Pons (tissue), 1 donor: ENCODE results near the gene DOK3.

Experiments used
- DNase-seq: peaks from one replicate; pipeline ENCODE4 v3.0.0-alpha.2; 2016; ENCODE audit warnings: low spot score

DOK3 gene

DNA sequence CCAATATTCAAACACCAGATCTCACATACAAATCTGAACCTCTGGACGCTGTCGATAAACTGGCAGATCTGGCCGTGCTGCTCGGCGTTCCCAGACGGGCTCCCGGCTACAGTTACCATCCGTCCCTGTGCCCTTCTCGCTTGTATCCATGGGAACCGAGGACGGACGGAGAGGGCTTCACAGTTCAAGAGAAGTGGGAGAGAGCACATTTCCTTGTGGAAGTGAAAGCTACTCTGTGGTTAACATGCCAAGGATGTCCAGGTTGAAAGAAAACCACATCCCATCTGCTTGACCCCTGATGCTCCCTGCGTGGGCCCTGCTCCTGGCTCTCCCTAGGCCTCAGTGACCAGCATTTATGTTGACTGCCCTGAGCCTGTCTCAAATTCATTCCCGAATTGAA, 29.9 kb downstream of the DOK3 start:
- no peak for DNase-seq

DNA sequence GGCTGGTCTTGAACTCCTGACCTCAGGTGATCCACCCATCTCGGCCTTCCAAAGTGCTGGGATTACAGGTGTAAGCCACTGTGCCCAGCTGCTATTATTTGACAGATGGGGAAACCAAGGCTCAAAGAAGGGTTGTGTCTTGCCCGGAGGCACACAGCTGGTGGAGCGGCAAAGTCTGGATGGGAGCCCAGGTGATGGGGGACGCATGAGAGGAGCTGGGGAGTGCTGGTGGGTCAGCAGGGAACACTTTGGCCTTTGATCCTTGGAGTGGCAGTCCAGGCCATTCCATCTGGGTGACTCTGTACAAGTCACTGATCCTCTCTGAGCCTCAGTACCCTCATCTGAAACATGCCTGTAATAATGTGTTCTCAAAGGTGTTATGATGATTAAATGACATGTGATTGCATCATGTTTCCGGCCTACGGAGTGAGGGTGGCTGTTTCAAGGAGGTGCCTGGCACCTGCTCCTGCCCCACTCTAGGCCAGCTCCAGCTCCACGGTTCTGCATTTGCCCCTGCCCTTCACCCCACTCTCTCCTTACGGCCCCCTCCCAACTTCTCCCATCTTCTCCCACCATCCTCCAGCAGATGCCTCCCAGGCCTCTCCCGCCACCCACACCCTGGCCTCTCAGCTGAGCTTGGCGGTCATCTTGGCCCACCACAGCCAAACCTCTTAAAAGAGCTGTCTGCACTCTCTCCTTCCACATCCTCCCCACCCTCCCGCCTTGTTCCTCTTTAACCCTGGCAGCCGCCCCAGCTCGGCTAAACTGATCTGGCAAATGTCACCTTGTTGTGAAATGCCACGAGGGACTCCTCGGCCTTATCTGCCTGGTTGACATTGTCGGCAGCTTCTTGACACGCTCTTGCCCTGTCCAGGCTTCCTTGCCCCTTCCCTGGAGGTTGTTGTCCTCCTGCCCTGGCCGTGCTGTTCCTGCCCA, 30.6 kb downstream of the DOK3 start:
- peak; percentile 55 for DNase-seq

DNA sequence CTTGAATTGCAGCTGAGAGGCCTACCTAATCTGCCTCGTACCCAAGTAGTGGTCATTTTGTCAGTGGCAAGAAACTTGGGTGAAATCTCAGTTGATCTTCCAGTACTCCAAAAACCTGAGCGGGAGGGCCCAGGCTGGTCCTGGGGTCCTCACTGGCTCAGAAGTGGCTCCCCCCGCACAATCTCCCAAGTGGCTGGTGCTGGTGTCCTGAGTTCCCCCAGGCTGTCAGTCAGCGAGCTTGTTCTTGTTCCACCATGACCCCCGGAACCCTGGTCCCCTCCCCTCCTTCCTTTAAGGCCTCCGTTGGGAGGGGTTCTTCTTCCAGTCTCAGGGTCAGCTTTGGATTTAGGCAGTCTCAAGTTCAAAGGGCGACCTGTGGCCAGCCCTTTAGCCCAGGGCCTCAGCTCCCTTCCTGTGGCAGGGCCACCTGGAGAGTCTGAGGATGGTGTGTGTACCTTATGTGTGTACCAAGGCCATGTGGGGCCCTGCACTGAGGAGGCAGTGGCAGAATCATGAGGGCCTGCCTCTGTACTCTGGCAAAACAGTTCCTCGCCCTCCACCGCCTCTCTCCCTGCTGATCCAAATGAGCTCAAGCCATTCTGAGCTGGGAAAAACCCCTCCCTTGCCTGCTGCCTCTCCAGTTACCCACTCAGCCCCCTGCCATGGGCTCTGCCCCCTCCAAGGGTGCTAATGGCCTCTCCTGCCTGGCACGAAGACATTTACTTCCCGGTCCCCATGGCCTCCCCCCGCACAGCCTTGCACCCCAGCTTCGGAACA, 31.7 kb downstream of the DOK3 start:
- no peak for DNase-seq

DNA sequence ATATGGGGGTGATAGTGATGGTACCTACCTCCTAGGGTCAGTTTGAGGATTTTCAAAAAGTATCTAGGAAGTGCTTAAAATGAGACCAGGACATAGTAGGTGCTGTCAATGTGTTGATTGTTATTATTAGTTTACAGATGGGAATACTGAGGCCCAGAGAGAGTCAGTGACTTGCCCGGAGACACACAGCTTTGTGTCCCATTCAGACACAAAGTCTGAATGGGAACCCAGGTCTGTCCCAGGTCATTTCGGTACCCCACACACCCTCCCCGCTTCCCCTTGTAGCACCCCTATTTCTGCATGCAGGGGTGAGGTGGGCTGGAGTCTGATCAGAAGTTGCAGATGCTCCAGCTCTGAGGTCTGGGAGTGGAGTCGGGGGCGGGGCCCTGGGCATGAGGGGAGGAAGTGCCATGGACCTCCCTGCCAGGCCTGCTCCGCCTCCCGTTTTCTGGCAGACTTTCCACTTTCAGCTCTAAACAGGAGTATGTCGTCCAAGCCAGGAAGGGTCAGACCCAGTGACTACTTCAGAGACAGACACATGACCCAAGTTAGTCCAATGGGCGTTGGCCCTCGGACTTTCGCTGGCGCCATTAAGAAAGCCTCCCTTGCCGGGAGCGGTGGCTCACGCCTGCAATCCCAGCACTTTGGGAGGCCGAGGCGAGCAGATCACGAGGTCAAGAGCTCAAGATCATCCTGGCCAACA, 32.9 kb downstream of the DOK3 start:
- no peak for DNase-seq

DNA sequence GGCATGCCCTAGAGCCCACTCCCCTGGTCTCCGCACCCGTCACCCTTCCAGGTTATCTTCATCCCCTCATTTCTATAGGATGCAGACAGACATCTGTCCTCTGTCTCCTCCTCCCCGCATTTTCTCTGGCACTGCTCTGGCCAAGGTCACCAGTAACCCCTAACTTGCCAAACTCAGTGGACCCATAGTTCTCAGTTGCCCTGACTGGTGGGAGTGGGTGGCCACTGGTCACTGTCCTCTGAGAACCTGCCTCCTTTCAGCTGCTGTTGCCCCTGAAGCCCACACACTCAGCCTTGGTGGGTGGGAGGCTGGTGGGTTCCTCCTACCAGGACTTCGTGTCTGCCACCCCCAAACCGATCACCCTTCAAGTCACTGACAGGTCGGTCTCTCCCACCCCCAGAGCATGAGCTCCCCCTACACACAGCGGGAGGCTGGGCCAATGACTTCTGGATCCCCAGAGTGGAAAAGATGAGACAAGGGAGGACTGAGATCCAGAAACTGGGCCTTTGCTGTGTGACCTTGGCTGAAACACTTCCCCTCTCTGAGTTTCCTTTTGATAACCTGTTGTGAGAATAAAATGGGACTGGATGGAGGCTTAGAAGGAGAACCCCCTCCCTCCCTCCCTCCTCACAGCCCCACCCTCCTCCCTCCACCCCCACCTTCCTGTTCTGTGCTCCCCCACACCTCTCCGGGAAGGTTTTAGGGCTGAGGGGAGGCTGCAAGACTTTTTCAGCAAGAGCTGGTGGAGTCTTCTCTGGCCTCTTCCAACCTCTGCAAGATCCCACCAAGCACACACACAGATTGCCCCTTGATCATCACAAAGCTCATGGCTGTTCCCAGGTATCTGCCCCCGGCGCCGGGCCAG, 33.8 kb downstream of the DOK3 start:
- no peak for DNase-seq

DNA sequence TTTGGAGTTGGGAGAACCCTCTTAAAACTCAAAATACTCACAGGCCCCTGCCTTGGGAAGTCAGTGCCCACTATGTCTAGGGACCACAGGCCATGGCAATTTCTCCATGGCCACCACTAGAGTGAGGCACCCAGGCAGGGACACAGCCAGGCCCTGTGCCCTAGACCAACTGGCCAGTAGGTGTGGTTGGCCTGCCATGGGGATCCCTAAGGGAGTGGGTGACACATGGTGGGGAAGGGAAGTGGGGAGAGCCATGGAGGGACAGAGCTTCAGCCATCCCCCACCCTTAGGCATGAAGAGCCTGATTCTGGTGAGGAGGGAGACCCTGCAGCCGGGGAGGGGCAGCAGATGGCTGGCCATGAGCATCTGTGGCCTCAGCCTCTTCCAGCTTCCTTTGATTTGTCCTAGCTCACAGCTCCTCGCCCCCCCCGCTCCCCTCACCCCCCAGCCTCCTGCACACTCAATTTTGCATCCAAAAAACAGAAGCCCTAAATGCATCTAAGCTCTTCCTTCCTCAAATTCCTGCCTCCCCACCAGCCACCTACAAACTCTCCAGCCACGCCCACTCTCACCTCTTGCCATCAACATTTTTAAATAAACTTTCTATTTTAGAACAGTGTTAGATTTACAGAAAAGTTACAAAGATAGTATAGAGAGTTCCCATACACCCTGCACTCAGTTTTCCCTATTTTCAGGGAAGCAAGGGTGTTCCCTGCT, 34.6 kb downstream of the DOK3 start:
- DNase-seq: no peak

DNA sequence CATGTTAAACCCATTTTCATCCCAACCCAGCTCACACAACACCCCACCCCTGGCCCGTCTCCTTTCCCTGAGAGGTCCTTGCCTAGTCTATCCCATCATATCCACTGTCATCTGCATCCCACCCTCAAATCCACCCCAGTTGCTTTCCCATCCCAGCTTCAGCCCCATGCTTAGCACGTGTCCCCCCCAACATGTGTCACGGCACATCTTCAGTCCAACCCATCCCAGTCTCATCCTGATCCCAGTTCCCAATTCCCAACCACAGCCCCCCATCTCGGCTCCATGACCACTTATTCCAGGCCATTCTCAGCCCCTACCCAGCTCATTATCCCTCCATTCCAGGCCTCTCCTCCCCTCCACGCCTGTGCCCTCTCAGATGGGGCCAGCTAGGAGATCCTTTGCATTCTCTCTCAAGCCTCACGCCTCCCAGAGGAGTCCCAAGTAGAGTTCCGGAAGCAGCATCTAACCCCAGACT, 35.6 kb downstream of the DOK3 start:
- no peak for DNase-seq

DNA sequence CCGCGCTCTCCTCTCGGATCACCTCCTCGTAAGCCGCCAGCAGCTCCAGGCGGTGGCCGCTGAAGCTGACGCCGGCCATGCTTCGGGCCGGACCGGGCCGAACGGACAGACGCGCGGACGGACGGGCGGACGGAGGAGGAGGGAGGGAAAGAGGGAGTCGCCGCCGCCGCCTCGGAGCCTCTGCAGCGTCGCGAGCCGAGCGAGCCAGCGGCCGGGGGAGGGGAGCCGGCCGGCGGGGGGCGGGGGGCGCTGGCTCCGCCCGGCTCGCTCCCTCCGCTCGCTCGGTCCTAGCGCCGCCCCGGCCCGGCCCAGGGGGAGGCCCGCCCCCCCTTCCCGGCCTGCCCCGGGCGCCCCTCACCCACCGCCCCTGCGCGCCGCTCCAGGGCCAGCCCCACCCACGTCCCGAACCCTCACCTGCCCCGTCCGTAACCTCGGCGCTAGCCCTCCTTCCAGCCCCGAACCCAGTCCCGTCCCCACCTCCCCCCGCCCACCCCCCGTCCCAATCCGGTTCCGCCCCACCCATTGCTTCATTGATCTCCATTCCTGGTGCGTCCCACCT, 36.1 kb downstream of the DOK3 start, which contains the start of gene DBN1:
Gene DBN1 (minus strand): TSS at position 192 of the 559 bp plus-strand sequence. CDS start 113 bp downstream, at position 79.
- no peak for DNase-seq

DNA sequence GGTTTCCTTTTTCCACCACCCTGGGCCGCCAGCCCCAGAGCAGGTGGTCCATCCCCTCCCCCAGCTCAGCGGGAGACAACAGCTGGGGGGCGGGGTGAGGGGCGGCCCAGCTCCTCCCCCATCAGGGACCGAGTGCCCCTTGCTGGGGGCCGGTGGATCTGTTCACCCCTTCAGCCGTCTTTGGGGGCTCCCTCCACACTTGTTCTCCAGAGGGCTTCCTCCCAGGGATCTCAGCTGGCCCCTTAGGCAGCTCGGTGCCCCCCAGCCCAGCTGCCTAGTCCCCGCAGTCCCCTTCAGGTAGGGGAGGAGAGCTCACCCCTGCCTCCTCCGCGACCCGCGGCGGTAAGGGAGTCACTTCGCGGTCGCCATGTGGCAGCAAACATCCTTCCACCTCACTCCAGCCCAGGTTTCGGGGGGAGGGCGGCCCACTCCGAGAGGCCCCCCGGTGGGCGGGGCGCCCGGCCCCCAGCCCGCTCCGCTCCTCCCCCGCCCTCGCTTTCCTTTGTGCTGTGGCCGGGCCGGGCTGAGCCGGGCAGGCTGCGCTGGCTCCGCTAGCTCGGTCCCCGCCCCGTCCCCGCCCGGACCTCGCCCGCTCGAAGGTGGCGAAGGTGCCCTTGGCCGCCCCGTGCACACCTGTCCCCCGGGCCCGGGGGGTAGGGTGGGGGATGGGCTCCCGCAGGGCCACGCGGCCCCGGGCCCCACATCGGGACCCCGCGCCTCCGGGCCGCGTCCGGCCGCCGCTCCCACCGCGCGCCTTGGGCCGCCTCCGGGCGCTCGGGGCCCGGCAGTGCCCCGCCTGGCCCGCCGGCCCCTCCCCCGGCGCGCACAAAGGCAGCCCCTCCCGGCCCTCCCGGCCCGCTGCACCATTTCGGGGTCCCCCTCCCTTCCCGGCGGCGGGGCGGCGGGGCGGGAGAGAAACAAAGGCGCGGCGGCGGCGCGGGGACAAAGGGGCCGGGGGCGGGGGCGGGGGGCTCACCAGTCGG, 36.9 kb downstream of the DOK3 start:
- DNase-seq: no peak

DNA sequence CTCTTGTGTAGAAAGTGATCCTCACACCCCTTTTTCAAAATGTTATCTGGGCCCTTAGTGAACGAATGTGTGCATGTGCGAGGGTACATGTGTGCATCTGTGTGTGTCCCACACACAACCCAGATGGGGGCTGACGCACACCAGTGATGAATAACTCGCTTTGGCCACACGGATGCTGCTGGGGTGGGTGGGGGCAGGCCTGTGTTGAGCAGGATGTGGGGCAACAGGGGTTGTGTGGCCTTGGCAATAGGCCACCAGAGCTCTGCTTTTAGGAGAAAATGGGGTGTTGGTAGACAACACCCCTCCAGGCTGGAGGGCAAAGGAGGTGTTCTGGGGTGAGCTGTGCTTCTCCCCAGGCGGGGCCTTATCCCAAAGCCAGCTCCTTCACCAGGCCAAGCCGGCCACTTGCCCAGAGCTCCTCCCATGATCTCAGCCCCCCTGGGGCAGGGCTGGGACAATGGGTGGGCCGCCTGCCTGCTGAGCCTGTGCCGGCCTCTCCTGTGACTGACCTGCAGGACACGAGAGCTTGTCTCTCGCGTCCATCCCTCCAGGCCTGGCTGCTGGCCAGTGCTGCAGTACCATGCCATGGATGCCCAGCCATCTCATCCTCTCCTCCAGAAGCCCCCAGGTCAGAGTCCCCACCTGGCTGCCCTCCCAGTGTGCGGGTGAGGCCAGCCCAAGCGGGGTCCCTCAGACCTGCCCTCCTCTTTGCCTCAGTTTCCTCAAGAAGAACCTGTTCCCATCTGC, 37.8 kb downstream of the DOK3 start:
- DNase-seq: no peak

DNA sequence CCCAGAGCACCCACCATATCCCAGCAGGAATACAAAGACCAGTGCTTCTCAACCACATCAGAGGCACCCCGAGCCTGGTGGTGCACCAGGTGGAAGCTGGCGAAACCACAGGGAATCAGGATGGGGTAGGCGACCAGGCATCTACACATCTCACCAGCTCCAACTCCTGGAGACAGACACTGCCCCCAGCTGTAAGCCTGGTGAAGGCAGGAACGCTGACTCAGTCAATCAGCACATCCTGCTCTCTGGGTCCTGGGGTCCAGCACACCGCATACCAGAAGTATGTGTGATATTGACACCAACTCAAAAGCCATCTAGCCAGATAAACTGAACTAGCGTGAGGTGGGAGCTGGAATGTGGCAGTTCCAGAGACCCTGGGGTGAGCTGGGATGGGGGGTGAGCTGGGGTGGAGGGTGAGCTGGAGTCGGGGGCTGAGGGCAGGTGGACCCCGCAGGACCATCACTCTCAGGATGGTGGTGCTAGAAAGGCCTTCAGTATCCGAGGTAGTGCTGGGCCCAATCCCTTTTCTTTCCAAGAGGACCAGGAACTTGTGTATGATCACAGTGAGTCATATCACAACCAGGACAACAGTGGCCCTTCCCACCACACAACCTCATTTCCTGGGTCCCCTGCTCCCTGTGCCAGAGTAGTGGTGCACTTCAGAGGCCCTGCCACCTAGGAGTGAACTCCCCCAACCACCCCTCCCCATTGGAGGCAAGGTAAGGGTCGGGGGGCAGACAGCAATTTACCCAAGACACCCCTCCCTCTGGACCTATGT, 38.7 kb downstream of the DOK3 start:
- no peak for DNase-seq

DNA sequence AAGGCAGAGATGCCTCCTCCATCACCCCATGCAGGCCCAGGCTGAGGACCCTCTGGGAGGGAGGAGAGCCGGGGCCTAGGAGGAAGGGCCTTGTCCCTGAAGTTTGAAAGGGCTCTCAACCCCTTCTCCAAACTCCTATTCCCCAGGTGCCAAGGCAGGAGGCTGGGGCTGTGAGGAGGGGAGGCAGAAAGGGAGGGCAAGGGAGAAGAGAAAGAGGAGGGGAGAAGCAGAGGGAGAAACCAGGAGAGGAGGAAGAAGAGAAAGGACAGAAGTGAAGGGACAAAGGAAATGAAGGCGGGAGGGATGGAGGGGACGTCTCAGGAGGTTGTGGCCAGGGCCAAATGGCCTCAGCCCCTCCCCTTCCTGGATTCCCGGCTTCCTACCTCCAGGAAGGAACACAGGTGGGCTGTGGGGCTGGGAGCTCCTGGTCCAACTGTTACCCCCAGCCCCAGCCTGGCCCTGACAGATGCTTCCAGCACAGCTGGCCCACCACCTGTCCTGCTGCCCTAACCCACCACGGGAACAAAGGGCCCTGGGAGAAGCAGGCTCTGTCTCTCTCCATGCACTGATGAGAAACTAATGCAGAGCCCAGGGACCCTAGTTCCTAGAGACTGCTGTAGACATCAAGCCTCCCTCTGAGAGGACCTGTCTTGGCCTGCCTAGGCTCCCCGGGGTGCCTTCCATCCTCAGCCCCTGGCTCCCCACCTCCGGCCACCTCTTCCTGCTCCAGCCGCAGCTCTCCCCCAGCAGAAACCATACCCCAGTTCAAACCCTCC, 39.7 kb downstream of the DOK3 start:
- DNase-seq: no peak

DNA sequence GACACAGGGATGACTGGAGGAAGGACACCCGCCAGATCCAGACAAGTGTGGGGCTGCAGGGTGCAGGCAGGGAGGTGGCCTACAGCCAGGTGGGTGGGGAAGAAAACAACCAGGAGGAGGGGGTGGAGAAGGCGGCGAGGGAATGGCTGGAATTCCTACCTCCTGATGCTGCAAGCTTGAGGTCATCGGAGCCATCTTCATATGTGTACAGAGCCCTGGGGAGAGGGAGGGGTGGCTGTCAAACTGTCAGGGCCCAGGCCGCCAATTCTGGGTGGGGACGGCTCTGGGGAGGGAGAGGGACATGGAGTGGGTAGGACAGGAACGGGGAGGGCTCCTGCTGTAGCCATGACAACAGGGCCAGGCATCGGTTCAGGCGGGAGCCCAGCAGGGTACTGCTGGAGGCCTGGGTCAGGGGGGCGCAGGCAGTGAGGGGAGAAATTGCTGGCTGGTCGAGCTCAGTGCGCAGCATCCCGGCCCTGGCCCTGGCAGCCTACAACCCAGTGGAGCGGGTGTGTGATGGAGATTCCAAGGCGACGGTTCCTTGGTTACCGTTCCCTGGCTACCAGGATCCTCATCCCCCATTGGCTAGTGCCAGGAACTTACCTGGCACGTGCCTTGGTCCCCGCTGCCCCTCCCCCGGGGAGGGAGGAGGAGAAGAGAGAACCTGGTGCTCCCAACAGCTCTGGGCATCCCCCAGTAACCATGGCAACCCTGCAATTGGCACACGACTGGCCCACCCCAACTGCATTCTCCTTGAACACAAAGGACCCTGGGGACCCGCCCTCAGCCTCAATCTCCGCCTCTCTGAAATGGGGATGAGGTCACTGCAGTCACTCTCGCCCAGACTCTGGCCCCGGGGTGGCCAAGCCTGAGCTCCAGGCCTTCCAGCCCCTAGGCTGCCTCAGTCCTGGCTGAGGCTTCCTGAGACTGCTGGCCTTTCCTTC, 40.7 kb downstream of the DOK3 start:
- no peak for DNase-seq

DNA sequence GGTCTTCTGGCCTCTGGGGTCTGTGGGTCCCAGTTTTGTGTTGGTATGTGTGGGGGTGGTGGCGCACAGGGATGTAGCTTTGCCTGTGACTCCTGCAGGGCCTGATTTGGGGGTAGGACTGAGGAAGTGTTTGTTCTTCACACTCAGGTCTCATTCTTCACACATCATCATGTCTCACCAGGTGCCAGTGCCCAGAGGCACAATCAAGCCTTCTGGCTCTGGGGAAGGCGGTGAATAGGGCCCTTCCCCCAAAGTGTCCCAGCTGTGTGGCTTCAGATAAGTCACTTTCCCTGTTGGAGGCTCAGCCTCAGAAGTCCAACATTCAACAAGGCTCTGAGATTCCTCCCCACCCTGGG, 41.3 kb downstream of the DOK3 start:
- DNase-seq: no peak

DNA sequence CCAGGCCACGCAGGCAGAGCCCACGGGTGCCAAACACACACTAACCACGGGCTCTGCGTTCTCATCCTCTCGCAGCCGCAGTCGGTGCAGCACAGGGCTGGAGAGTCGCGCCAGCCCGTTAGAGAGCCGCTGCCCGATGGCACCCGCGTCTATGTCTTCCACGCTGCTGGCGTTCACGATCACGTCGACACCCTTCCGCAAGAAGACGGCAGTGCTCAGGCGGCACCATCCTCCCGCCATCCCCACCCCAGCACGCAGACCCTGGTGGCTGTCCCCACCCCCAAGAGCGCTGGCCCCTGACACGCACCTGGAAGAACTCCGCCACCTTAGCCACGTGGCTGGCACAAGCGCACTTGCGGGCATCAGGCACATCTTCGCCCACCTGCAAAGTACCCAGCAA, 42.2 kb downstream of the DOK3 start:
- DNase-seq: no peak

DNA sequence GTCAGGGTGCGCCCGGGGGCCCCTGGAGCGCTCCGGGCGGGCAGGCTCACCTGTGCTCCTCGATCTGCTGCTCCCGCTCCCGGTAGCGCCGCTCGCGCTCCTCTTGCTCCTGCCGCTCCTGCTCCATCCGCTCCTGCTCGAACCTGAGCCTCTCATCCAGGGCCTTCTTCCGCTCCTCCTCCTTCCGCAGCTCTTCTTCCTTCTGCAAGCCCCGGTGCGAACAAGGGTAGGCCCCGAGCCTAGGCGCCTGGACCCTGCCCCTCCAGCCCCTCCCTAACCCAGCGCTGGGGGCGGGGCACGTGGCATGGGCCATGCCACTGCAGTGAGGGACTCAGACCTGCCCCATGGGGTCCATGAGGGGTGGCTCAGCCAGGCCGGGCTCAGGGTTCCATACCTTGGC, 42.8 kb downstream of the DOK3 start:
- no peak for DNase-seq
